KMS-11 (cell line): ENCODE results near the gene CLTB.

Source experiments
- H2AFZ ChIP-seq: fragments of 200-600 bp; sonication (generic); 2 replicates; pipeline ENCODE4 v1.6.1; 2016; ENCODE audit warnings: antibody characterized with exemption, mixed run types, low read depth
- H3K27ac ChIP-seq: fragments of 200-600 bp; sonication (generic); 2 replicates; pipeline ENCODE4 v1.6.1; 2016; ENCODE audit warnings: mild to moderate bottlenecking, mixed run types
- H3K27me3 ChIP-seq: fragments of 200-600 bp; sonication (generic); 2 replicates; pipeline ENCODE4 v1.6.1; 2017; ENCODE audit warnings: mild to moderate bottlenecking, low read depth, mixed run types, moderate library complexity; ENCODE audit not compliant: insufficient read depth
- H3K36me3 ChIP-seq: fragments of 200-600 bp; sonication (generic); 2 replicates; pipeline ENCODE4 v1.6.1; 2017; ENCODE audit warnings: mild to moderate bottlenecking, mixed run types; ENCODE audit not compliant: insufficient read depth
- H3K4me1 ChIP-seq: fragments of 200-600 bp; sonication (generic); 2 replicates; pipeline ENCODE4 v1.6.1; 2016; ENCODE audit warnings: mild to moderate bottlenecking, low read depth, mixed run types; ENCODE audit not compliant: poor library complexity, severe bottlenecking
- H3K4me2 ChIP-seq: fragments of 200-600 bp; sonication (generic); 2 replicates; pipeline ENCODE4 v1.7.0; 2016; ENCODE audit warnings: mild to moderate bottlenecking, mixed run types
- H3K4me3 ChIP-seq: fragments of 200-600 bp; sonication (generic); IDR thresholded peaks from 2 replicates; pipeline ENCODE4 v1.6.1; 2017; ENCODE audit warnings: low read depth, low read length, mixed read lengths; ENCODE audit not compliant: insufficient read depth
- H3K79me2 ChIP-seq: fragments of 200-600 bp; sonication (generic); 2 replicates; pipeline ENCODE4 v1.6.1; 2016; ENCODE audit warnings: low read depth, mixed run types; ENCODE audit not compliant: insufficient read depth
- H3K9ac ChIP-seq: fragments of 200-600 bp; sonication (generic); 2 replicates; pipeline ENCODE4 v1.6.1; 2016; ENCODE audit warnings: mild to moderate bottlenecking, mixed run types
- H4K20me1 ChIP-seq: fragments of 200-600 bp; sonication (generic); 2 replicates; pipeline ENCODE4 v1.6.1; 2016; ENCODE audit warnings: mild to moderate bottlenecking, mixed run types; ENCODE audit not compliant: insufficient read depth
- CTCF ChIP-seq: fragments of 200-600 bp; sonication (generic); conservative IDR thresholded peaks from 2 replicates; pipeline ENCODE4 v1.6.1; 2017; ENCODE audit warnings: low read depth, mild to moderate bottlenecking, antibody characterized with exemption, low read length, moderate library complexity, mixed read lengths

CLTB gene

GRCh38 chr5:176360894-176361436, 55.4 kb downstream of the CLTB start:
- Histone ChIP-seq H3K27ac (peak overlapping the region; percentile 16; the same call in 1 of the 2 replicates), H3K36me3 (no peaks in the 10 kb centered on the region), H3K79me2 (peaks cover 17% of the 10 kb centered on the region; the same call in 1 of the 2 replicates), H4K20me1 (no peaks in the 10 kb centered on the region), H3K4me3 (no peak overlapping the region), H3K27me3 (no peaks in the 10 kb centered on the region), H3K9ac (peak overlapping the region; percentile 62; the same call in 1 of the 2 replicates), H3K4me1 (peaks cover 8% of the 10 kb centered on the region), H3K4me2 (peak overlapping the region; percentile 36; the same call in 1 of the 2 replicates), H2AFZ (peak overlapping the region; percentile 87)
- no peak for TF ChIP-seq CTCF

GRCh38 chr5:176359658-176360057, 56.7 kb downstream of the CLTB start:
- Histone ChIP-seq H3K9ac (no peak overlapping the region), H3K79me2 (peaks cover 17% of the 10 kb centered on the region; the same call in 1 of the 2 replicates), H3K4me3 (no peak overlapping the region), H2AFZ (no peak overlapping the region), H3K36me3 (no peaks in the 10 kb centered on the region), H3K27ac (no peak overlapping the region), H3K4me1 (peaks cover 8% of the 10 kb centered on the region), H4K20me1 (no peaks in the 10 kb centered on the region), H3K4me2 (no peak overlapping the region), H3K27me3 (no peaks in the 10 kb centered on the region)
- no peak for TF ChIP-seq CTCF

- peaks cover 8% of the 10 kb centered on the region for H3K4me1 ChIP-seq
- TF ChIP-seq CTCF = no peak
- no peak overlapping the region for H3K27ac ChIP-seq
- H3K79me2 ChIP-seq = peaks cover 13% of the 10 kb centered on the region; the same call in 1 of the 2 replicates
- H3K4me3 ChIP-seq = no peak overlapping the region
- no peak overlapping the region for H2AFZ ChIP-seq
- no peak overlapping the region for H3K9ac ChIP-seq
- no peaks in the 10 kb centered on the region for H3K27me3 ChIP-seq
- no peak overlapping the region for H3K4me2 ChIP-seq
- H3K36me3 ChIP-seq = no peaks in the 10 kb centered on the region
- H4K20me1 ChIP-seq = no peaks in the 10 kb centered on the region
These were observed 60.2 kb downstream of the CLTB start for GRCh38 chr5:176356179-176356566.

- Histone ChIP-seq H2AFZ (no peak overlapping the region), H3K4me3 (no peak overlapping the region), H3K9ac (no peak overlapping the region), H3K79me2 (peaks cover 10% of the 10 kb centered on the region; the same call in 1 of the 2 replicates), H3K36me3 (no peaks in the 10 kb centered on the region), H3K4me1 (peaks cover 8% of the 10 kb centered on the region), H3K27ac (no peak overlapping the region), H3K4me2 (no peak overlapping the region), H3K27me3 (no peaks in the 10 kb centered on the region), H4K20me1 (no peaks in the 10 kb centered on the region)
- no peak for TF ChIP-seq CTCF
These were observed 60.8 kb downstream of the CLTB start for GRCh38 chr5:176355400-176356178.
